GM21390 (cell line): Measurements from ENCODE around the gene HSPD1.

ENCODE experiments used
- ATAC-seq: cut with Tn5 transposase; IDR thresholded peaks from one replicate; pipeline ENCODE4 v1.9.1; 2021; ENCODE audit not compliant: unreplicated experiment

Gene HSPD1

GRCh38 chr2:197442857-197443256, 56.8 kb downstream of the HSPD1 start:
- ATAC-seq: no peak

GRCh38 chr2:197437380-197437779, 62.3 kb downstream of the HSPD1 start:
- ATAC-seq: no peak
